Measurements from ENCODE around the gene RHBDF2. TPM values are rescaled to one million over a fixed set of nuclear protein-coding genes. Genes with fewer than 3 reads are reported as not detected.

Gene RHBDF2
- total RNA-seq: 5.3 and 16.1 TPM in 2 replicates

GRCh38 chr17:76501018-76501826 is at the start of gene RHBDF2:
Gene RHBDF2 (minus strand): TSS chr17:76501423. CDS start chr17:76481524, 19,899 bp downstream.

GRCh38 chr17:76539631-76540271 is 38.5 kb upstream of the RHBDF2 start, which contains the start of gene PRCD:
Gene PRCD (plus strand): TSS chr17:76540044. CDS start chr17:76540142, 98 bp downstream.

GRCh38 chr17:76537578-76538280 is 36.5 kb upstream of the RHBDF2 start, which contains the start of gene CYGB:
Gene CYGB (minus strand): TSS chr17:76537709. CDS start chr17:76537542, 167 bp downstream.

GRCh38 chr17:76467366-76467765 is 33.9 kb downstream of the RHBDF2 start, which contains the start of gene AANAT:
Gene AANAT (plus strand): TSS chr17:76467603. CDS start chr17:76468747, 1,144 bp downstream.

GRCh38 chr17:76452660-76453430 is 48.4 kb downstream of the RHBDF2 start, which contains the start of gene UBE2O:
Gene UBE2O (minus strand): TSS chr17:76453152. CDS start chr17:76453141, 11 bp downstream.

Other genes with a start within 250 kb of the RHBDF2 start
- gene UBALD2, start 236.1 kb downstream of the RHBDF2 start, total RNA-seq: 5.6 and 7.0 TPM in 2 replicates
- 1.5 and 3.0 TPM in 2 replicates for gene QRICH2, start 193.1 kb downstream of the RHBDF2 start, total RNA-seq
- gene PRPSAP1, start 147.5 kb downstream of the RHBDF2 start, total RNA-seq: 41.0 and 42.7 TPM in 2 replicates
- 32.8 and 36.4 TPM in 2 replicates for gene SPHK1, start 116.8 kb downstream of the RHBDF2 start, total RNA-seq
- gene UBE2O, start 48.3 kb downstream of the RHBDF2 start, total RNA-seq: 14.8 and 16.9 TPM in 2 replicates
- gene AANAT, start 33.8 kb downstream of the RHBDF2 start, total RNA-seq: 0.43 TPM in 1 of 2 replicates, not detected in the other
- gene CYGB, start 36.3 kb upstream of the RHBDF2 start, total RNA-seq: 24.0 and 35.2 TPM in 2 replicates
- gene PRCD, start 38.6 kb upstream of the RHBDF2 start, total RNA-seq: 0.94 and 1.9 TPM in 2 replicates
- 0.82 and 2.4 TPM in 2 replicates for gene ST6GALNAC2, start 84.4 kb upstream of the RHBDF2 start, total RNA-seq
- gene ST6GALNAC1, start 142.3 kb upstream of the RHBDF2 start, total RNA-seq: not detected in 2 replicates
- 288 and 320 TPM in 2 replicates for gene MXRA7, start 209.5 kb upstream of the RHBDF2 start, total RNA-seq
- gene JMJD6, start 225.2 kb upstream of the RHBDF2 start, total RNA-seq: 10.0 and 19.8 TPM in 2 replicates
- gene METTL23, start 225.4 kb upstream of the RHBDF2 start, total RNA-seq: 36.5 and 58.8 TPM in 2 replicates
- gene SRSF2, start 235.9 kb upstream of the RHBDF2 start, total RNA-seq: 115 and 156 TPM in 2 replicates
- 19.6 and 28.2 TPM in 2 replicates for gene MFSD11, start 236.7 kb upstream of the RHBDF2 start, total RNA-seq